GM19468 (cell line): ENCODE results near the gene NEU4.
"Not testable (repeated sequence)": the region's sequence is repeated elsewhere in the genome, so short reads cannot be mapped to it uniquely, and the experiment has no call there.

ENCODE experiments used
- ATAC-seq: cut with Tn5 transposase; IDR thresholded peaks from one replicate; pipeline ENCODE4 v1.9.1; 2021; ENCODE audit warnings: mild to moderate bottlenecking, moderate library complexity, moderate number of reproducible peaks; ENCODE audit not compliant: unreplicated experiment; ENCODE audit errors: extremely low read depth

The NEU4 gene

GRCh38 chr2:241798081-241798630 is 10.8 kb upstream of the NEU4 start:
- ATAC-seq: no peak

- no peak for ATAC-seq
These were observed 10.1 kb upstream of the NEU4 start for GRCh38 chr2:241798631-241799521.

GRCh38 chr2:241799522-241800197 is 9.3 kb upstream of the NEU4 start:
- ATAC-seq: no peak

GRCh38 chr2:241800198-241800903 is 8.6 kb upstream of the NEU4 start:
- ATAC-seq: not testable (repeated sequence)

- no peak for ATAC-seq
These were observed 7.2 kb upstream of the NEU4 start for GRCh38 chr2:241801611-241802420.

- ATAC-seq: no peak
These were observed 6.3 kb upstream of the NEU4 start for GRCh38 chr2:241802421-241803318.

- no peak for ATAC-seq
These were observed 5.3 kb upstream of the NEU4 start for GRCh38 chr2:241803387-241804325.

GRCh38 chr2:241804326-241805229 is 4.4 kb upstream of the NEU4 start:
- no peak for ATAC-seq

- not testable (repeated sequence) for ATAC-seq
These were observed 2.8 kb upstream of the NEU4 start for GRCh38 chr2:241806217-241806616.

- no peak for ATAC-seq
These were observed 807 bp upstream of the NEU4 start for GRCh38 chr2:241808051-241808720.

GRCh38 chr2:241809383-241810306 is 652 bp downstream of the NEU4 start:
- no peak for ATAC-seq

GRCh38 chr2:241810307-241811200 is 1.6 kb downstream of the NEU4 start:
- ATAC-seq: no peak

GRCh38 chr2:241811201-241811951 is 2.4 kb downstream of the NEU4 start:
- no peak for ATAC-seq
